Stimulated activated CD4-positive, alpha-beta T cell treated with anti-CD3 and anti-CD28 coated beads, Interleukin-15, amount 100 ng/mL, for 24 hours (primary cell): Measurements from ENCODE around the gene ANKLE1.

Experiments
- DNase-seq: peaks from one replicate; pipeline ENCODE4 v3.0.0-alpha.2; 2020

The ANKLE1 gene, protein sequence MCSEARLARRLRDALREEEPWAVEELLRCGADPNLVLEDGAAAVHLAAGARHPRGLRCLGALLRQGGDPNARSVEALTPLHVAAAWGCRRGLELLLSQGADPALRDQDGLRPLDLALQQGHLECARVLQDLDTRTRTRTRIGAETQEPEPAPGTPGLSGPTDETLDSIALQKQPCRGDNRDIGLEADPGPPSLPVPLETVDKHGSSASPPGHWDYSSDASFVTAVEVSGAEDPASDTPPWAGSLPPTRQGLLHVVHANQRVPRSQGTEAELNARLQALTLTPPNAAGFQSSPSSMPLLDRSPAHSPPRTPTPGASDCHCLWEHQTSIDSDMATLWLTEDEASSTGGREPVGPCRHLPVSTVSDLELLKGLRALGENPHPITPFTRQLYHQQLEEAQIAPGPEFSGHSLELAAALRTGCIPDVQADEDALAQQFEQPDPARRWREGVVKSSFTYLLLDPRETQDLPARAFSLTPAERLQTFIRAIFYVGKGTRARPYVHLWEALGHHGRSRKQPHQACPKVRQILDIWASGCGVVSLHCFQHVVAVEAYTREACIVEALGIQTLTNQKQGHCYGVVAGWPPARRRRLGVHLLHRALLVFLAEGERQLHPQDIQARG

DNA sequence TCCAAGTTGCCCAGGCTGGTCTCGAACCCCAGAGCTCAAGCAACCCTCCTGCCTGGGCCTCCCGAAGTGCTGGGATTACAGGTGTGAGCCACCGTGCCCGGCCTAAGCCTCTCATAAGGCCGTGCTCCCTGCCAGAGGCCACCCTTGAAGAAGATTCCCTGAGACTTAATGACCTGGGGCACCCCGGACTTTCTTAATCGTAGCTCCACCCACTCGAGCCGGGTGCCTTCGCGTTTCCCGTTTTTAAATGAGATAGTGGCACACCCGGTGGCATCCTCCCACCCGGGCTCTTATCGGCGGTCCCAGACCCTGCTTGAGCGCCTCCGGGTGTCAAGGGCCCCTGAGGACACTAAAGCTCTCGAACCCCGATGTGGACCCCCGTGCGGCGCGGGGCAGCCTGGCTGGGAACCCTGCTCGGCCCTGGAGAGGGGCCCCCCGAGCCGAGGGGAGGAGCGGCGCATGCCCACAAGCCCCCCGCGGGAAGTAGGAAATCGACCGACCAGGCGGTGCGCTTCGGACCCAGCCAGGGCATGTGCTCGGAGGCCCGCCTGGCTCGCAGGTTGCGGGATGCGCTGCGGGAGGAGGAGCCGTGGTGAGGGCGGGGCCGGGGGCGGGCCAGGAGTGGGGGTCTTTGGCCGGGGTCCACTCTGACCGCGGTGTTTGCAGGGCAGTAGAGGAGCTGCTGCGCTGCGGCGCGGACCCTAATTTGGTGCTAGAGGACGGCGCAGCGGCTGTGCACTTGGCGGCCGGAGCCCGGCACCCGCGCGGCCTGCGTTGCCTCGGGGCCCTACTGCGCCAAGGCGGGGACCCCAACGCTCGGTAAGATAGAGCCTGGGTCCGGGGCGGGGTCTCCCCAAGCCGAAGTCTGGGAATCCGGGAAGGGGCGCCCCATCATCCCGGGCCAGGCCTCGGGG lies at the start of gene ANKLE1:
TSS of gene ANKLE1 (plus strand) at position 511 of the 914 bp plus-strand sequence. CDS start at position 531, 20 bp downstream.
- DNase-seq: peak; percentile 65

DNA sequence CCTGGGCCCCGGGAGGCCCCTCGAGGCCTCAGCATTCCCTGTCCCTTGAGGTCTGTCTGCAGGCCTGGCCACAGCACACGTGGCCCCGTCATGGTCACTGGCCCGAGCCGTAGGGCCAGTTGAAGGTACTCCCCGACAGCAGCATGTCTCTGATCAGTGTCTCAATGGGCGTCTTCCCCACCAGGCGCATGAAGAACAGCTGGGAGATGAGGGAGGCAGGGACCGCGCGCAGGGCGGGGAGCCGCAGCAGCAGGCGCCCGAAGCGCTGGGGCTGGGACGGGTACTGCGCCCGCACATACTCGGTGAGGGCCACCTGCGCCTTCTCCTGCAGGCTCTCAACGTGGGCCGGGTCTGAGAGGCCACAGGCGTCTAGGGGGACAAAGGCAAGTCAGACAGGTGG lies 49.4 kb upstream of the ANKLE1 start:
- no peak for DNase-seq

DNA sequence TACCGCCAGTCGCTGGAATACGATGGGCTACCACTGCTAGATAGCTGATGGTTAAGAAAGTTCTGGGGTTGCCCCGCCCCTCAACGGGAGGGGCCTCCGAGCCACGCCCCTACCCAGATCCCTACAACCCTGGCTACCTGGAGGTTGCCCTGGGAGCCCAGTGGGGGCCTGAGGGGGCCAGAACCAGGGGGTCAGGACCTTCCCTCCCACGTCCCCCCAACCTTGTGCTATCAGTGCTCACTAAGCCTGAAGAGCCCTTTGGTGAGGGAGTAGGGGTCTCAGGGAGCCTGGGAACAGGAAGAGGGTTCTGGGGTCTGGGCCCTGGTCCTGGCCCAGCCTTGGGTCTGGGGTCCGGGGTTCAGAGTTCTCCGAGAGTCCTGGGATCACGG lies 46.8 kb upstream of the ANKLE1 start:
- peak; percentile 79 for DNase-seq

DNA sequence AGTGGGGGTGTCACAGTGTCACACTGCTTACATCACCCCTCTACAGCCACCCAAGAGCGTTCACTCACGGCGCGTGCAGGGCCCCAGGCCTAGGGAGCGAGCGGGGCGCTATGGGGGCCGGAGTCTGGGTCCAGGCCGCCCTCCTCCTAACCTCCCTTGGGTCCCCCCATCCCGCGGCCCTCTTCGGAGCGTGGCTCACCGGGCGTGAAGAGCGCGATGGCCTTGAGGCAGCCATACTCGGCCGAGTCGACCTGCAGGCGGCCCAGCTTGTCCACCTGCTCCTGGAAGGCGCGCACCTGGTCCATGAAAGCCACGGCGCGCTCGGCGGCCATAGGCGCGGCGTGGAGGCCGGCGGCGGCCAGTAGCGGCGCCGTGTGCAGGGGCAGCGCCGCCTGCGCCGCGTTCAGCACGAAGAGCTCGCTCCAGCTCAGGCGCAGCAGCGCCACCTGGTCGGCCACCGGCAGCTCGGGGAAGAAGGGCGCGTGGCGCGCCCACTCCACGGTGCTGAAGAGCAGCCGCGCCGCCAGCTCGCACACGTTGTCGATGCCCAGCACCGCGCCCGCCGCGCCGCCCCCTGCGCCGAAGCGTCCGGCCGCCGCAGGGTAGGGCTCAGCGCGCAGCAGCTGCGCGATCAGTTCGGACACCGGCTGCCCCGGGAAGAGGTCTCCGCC lies 46.3 kb upstream of the ANKLE1 start:
- peak; percentile 78 for DNase-seq

DNA sequence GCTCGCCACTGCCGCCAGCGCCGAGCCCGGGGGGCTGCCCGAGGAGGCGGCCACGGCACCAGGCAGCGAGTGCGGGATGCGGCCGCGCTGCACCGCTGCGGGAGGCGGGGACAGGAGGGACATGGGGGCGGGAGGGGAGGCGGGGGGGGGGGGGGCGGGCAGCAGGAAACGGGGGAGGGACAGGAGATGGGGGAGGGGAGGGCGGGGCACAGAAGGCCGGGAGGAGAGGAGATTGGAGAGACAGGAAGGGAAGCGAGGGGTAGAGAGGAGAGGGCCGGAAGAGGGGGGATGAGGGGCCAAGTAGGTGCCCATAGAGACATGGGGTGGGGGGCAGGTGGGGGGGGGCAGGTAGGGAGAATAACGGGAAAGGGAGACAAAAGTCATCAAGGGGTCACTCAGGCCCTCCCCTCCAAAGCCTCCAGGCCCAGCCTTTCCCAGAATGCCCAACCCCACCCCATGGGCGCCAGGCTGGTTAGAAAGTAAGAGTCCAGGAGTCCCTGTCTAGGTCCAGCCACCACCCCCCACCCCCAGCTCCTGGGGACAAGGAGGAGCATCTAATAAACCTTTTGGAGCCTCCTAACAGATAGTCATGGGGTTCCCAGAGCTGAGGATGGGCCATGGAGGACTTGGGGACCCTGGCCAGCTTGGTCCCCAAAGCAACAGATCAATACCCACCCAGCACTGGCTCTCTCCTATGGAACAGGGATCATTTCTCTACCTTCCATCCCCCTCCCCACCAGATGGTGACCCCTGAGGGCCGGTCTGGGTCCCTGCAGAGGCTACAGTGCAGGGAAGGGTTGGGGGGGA lies 45.5 kb upstream of the ANKLE1 start:
- DNase-seq: peak; percentile 23

DNA sequence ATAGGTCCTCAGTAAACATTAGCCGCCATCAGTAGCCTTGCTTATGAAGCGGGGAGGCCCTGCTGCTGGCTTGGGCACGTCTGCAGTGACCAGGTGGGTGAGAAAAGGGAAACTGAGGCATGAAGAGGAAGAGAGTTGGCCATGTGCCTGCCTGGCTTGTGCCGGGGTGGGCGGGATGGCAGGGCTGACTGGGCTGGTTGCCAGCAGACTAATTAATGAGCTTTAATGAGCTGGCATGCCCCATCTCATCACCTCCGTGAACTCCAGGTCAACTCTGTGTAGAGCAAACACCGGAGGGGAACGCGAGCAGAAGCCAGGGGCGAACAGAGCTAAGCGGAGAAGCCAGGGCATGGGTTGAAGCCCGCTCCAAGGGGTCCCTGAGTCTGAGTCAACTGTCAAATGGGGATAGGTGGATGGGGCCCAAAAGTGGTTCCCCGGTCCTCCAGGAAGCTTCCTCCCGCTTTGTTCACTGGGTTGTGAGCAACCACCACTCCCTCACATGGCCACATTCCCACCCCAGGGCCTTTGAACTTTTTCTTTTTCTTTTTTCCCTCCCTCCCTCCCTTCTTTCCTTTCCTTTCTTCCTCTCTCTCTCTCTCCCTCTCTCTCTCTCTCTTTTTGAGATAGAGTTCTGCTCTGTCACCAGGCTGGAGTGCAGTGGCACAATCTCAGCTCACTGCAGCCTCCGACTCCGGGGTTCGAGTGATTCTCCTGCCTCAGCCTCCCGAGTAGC lies 44.7 kb upstream of the ANKLE1 start:
- DNase-seq: no peak

DNA sequence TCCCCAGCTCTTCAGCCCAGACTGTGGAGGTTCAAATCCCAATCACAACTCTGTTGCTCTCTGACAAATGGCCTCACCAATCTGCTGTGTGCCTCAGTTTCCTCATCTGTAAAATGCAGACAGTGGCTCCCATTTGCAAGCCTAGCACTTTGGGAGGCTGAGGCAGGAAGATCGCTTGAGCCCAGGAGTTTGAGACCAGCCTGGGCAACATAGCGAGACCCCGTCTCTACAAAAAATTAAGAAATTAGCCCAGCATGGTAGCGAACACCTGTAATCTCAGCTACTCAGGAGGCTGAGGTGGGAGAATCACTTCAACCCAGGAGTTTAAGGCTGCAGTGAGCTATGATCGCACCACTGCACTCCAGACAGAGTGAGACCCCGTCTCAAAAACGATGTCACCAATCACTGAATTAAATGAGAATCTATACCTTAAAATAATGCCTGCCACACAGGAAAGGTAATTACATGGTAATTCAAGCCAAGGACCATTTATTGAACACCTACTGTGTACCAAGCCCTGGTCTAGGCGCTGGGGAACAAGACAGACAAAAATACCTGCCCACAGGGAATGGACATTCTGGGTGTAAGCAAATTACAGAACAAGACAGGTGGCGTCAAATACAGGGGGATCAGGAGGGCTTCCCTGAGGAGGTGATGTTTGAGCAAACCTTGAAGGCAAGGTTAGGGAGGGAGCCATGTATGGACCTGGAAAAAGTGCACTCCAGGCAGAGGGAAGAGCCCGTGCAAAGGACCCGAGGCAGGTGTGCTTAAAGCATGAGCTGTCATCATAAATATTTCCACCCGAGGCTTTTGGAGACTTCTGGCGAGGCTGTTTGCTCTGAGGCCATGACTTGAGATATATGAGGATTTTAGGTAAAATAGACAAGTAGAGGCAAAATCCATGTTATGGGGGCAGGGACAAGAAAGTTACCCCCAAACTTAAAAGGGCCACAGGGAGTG lies 43.7 kb upstream of the ANKLE1 start:
- no peak for DNase-seq

DNA sequence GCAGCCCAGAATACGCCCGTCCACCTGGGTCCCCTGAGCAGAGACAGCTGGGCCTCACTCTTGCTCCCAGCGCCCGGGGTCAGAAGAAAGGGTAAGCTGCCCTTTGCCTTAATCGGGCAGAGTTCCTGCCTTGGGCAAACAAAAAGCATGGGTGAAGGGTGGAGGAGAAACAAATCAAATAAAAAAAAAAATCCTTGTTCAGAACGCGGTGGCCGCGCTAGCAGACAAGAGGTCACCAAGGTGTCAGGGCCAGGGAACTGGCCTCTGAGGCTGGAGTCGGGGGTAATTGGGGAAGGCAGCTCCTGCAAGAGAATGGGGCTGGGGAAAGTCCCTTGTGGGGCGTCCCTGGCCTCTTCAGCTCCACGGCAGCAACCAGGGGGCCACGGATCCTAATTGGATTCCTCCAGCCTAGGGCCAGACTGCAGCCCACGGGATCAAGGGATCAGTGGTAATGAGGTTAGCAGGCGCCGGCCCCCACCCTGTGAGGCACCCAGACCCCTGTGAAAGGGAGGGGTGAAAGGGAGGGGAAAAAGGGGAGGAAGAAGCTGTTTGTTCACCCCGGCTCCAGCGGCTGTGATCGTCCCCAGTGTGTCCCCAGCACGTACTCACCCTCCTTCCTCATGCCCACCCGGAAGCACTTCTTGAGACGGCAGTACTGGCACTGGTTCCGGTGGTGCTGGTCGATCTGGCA lies 41.5 kb upstream of the ANKLE1 start:
- no peak for DNase-seq

DNA sequence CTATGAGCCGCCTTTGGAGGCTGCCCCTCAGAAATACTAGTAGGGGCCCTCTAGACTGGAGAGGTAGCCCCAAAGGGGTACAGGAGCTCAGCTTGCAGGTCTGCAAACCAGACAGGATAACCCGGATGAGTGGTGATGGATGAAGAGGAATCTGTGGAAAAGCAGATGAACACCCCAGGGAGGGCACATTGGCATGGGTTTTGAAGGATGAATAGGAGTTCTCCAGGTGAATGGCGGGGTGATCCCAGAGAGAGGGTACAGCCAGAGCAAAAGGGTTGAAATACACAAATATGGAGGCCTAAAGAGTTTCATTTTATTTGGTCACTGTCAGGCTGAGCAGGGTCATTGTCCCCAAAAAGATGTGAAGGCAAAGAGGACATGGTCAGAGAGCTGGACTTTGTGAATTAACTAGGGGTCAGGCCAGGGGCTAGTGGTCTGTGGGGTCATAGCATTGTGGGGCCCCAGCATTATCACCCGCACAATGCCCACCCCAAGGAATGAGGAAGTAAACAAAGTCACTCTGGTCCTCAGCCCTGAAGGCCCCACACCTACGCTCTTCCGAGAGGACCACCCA lies 40.8 kb upstream of the ANKLE1 start:
- DNase-seq: no peak

DNA sequence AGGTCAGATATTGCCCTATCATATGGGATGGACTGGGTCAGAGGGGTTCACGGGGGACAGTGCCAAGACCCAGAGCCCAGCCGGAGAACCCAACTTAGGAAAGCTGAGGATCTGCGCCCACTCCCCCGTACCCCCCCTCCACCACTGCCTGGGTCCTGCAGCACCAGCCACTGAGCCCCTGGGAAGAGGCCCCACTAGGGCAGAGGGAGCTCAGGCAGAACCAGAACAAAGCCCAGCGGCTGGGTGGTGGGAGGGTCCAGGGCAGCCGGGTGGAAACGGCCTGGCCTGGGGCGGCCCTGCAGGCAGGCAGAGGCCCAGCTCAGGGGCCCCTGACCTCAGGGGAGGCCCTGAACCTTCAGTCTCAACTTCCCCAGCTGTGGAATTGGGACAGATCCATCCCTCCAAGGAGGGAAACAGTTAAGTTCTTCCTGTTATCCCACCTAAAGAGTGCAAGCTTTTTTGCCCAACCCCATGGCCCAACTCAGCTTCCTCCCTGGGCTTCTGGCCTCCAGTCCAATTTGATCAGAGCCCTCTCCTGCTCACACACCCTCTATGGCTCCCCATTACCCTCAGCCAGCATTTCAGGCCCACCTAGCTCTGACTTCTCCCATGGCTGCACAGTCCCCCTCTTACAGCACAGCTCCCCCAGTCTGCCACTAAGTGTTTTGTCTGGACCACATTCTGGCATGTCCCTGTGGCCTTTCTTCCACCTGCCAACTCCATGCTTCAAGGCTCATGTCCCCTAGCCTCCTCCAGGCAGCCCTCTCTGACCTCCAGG lies 39.1 kb upstream of the ANKLE1 start:
- DNase-seq: no peak

DNA sequence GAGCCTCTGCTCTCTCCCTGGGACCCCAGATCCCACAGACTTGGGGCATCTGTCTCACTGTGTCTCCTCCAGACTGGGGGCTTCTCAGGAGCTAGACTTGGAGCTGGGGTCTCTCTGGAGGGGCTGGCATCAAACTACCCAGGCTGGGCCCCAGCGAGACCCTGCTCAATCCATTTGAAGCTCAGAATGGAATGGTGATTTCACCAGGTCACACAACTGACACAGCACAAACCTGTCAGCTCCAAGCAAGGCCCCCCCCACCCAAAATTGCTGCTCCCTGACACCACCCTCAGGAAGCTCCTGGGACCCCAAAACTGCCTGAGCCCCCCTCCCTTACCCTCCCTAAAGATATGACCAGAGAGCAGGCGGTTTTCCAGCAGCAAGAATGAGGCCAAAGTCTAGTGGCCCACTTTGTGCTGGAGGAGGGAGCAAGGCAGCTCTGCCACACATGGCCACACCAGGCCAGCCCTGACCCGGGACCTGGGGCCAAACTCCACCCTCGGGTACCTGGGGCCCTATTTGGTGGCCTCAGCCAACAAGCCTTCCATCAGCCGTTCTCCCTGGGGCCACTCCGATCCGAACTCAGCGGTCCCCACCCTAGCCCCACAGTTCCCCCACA lies 38.4 kb upstream of the ANKLE1 start:
- DNase-seq: no peak

DNA sequence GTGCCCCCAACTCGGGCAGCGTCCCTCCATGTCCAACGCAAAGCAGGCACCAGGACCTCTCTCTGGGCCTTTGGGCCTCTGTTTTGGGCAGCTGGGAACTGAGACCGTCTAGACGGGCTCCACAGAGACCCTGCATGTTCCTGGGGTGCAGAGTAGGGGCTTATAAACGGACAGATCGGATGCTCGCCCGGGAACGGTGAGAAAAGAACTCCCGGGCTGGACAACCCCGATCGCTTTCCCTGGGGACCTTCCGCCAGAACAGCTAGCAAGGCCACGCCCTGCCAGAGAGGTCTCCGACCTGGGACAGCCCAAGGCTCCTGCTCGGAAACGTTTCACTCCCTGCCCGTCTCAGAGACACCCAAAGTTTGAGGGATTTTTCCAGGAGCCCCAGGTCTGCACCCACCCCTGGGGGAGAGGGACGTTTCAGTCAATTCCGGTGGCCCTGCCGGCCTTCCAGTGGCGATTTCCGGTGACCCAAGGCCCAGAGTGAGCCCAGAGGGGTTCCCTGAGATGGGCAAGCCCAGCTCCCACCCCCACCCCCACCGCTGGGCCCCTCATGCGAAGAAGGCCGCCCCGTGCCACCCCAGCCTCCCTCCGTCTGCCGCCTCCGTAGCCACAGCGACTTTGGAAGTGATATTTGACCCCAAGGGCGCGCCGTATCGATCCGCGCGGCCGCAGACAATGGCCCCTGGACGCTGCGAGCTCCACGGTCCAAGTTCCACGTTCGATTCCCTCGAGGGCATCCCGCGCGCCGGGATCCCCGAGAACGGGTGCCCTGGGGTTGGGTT lies 37.7 kb upstream of the ANKLE1 start:
- DNase-seq: no peak

DNA sequence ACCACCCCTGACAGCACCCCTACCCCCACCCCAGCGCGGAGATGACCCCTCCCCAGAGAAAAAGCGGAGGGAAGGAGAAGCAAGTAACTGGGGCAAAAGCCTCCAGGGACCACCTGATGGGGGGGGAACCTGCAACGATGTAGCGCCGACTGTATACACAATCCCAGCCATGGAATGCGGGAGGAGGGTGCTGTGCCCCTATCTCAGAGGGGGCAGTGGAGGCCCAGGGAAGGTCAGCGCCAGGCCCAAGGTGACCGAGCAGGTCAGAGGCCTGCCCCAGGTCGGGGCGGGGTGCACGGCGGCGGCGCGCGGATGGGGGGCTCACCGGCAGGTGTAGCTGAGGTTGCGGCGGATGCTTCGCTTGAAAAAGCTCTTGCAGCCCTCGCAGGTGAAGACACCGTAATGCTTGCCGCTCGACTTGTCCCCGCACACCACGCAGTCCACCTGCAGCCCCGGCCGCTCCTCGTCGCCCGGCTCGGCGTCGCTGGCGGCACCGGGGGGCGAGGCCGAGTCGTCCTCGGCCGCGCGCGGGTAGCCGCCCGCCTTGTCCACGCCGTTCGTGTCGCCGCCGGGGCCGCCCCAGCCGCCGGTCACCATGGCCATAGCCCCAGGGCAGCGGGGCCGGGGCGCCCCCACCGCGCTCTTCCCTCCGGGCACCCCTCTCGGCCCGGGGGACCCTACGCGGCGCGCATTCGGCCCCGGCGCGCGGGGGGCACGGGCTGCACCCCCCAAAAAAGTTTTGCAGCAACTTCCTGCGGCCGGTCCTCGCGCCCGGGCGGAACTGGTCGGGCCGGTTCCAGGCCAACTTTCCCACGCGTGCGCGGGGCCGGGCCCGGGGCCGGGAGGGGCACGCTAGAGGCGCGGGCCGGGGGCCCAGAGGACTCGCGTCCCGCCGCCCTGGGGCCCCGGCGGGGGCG lies 36.8 kb upstream of the ANKLE1 start:
- DNase-seq: peak; percentile 20

DNA sequence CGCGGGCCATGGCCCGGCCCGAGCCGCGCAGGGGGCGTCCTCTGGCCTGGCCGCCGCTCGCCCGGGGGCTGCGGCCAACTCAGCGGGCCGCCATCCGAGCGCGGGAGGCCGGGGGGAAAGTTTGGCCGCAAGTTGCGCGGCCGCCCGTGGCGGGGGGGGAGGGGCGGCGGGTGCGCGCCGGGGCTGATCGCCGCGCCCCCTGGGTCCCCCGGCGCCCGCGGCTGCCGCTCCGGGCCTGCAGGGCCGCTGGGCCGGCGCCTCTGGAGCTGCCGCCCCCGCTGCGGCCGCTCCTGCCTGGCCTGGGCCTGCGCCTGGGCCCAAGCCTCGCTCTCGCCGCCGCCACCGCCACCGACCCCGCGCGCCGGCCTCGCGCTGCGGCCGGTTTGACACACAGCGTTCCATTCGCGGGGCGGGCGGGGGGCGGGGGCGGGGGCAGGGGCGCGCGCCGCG lies 36.1 kb upstream of the ANKLE1 start, which contains the start of gene NR2F6:
TSS of gene NR2F6 (minus strand) at position 385 of the 450 bp plus-strand sequence. CDS start 699 bp downstream, outside the sequence.
- no peak for DNase-seq

DNA sequence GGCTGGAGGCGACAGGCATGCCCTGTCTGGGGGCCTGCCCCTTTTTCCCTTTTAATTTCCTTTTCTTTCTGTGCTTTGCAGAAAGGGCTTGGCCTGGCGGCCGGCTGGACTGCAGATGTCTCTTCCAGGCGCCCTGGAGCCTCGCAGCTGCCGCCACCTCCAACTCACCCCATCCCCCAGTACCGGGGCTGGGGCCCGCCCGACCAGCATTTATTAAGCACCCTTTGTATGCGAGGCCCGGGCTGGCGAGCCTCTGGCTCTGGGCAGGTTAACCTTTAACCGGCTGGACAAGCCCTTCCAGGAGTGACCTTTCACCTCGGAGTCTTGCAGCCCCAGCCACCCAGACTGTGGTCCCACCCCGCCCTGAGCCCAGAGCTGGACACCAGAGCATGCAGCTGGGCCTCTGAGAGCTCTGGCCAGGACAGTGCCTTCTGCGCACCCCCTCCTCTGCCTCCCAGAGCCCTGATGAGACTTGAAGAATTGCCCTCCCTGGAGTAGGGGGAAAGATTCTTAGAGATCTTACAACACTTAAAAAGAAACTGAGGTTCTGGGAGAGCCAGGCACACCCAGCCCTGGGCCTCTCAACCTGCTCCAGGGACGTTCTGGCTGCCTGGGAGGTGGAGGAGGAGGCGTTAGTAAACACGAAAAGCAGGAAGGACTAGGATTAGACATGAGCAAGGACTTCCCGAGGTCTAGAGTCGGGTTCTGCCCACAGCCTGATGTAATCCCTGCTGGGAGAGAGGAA lies 34.8 kb upstream of the ANKLE1 start:
- no peak for DNase-seq
